ENCODE results near the gene APBA1. TPM values are rescaled to one million over a fixed set of nuclear protein-coding genes. Genes with fewer than 3 reads are reported as not detected.

The APBA1 gene
- total and polyA plus RNA-seq, 9 of the 15 experiments (the other 6 are each of a cell fraction or from before 2014, with no cell fraction given): 0.01 to 0.02 TPM; not detected in 7

DNA sequence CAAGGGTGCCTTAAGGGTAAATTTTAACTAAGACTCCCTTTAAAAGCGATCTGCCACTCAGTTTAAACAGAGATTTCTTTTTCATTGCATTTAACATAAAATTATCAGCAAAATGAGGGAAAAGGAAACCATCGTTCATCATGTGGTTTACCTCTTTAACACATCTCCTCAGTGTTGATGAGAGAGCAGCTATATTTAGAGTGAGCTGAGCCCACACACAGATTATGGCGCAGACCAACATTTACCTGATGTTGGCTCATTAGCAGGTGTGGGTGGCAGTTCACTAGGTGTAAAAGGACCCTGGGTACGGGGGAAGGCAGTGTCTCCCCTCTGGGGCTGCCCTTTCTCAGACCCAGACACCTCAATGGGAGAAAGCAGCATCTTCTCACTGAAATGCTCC is 197.3 kb downstream of the APBA1 start:
- H3K27ac ChIP-seq (ENCODE audit: extremely low read depth, low read depth, low read length): no peak overlapping the region
- 2% methylated on average over 4 of the region's 4 CpGs for WGBS (ENCODE audit: insufficient coverage, low coverage, missing lambda C conversion rate)
- CTCF ChIA-PET (ENCODE audit: low intra/inter-chr PET ratio): no interaction called here

DNA sequence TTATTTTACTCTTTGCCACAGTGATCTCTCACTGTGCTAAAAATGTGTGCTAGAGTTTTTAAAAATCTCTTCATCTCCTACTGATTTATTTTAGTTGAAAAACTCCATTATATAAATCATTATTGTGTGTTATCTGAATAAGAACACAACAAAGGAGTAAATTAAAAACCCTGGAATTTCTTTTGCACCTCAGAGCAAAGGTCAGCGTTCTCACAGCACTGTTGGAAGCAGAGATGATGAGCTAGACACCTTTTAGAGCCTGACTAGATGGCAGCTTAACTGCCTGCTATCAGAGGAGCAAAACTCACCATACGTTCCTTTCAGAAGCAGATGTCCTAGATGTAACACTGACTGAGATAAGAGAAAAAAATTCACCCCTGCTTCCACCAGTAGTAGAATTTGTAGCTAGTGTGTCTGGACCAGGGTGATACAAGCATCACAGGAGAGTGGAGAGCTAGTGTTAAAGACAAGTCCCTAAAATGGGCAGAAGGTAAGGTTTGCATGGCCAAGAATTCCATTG is 200.0 kb downstream of the APBA1 start:
- intact Hi-C loops (cut with micrococcal nuclease) (no loop called here), in situ Hi-C loops (cut with MboI) (no loop called here)
- no TSS peak for BruUV-seq (replicated peaks)
- DNase-seq (ENCODE audit: extremely low read depth in 1 of 4, low spot score in 3 of 4) (no peak), FAIRE-seq (no peak), ATAC-seq (no peak)
- Histone ChIP-seq H4K20me1 (replicated peaks; ENCODE audit: control insufficient read depth, insufficient read depth, low read length) (no peaks in the 10 kb centered on the region), H3K27me3 (ENCODE audit: control insufficient read depth in 2 of 2, insufficient read depth in 2 of 2, low read length in 2 of 2) (peaks cover 0 to 6% of the 10 kb centered on the region in 2 experiments; a peak in 2 of 5 replicates), H3K79me2 (ENCODE audit: control insufficient read depth, insufficient read depth, low read length) (no peaks in the 10 kb centered on the region), H3K4me1 (replicated peaks in 1 of 2; ENCODE audit: control insufficient read depth in 2 of 2, insufficient read depth in 2 of 2, low read length in 2 of 2) (no peaks in the 10 kb centered on the region), H3K9me1 (ENCODE audit: control insufficient read depth, insufficient read depth, low read length) (no peaks in the 10 kb centered on the region), H3K27ac (ENCODE audit: extremely low read depth, low read depth, low read length) (no peak overlapping the region), H3K36me3 (ENCODE audit: control insufficient read depth, insufficient read depth, low read length) (no peaks in the 10 kb centered on the region), H3K4me2 (ENCODE audit: insufficient read depth, low read length) (no peak overlapping the region), H3K9me3 (replicated peaks; ENCODE audit: control insufficient read depth, insufficient read depth, low read depth, low read length) (no peaks in the 10 kb centered on the region), H3K9ac (ENCODE audit: insufficient read depth in 1 of 2, low read depth in 2 of 2, low read length in 2 of 2) (no peak overlapping the region), H3K4me3 (no peak overlapping the region), H2AFZ (ENCODE audit: low read depth, low read length) (no peak overlapping the region)
- POLR2A ChIA-PET: no interaction called here
- CTCF ChIA-PET (ENCODE audit: low intra/inter-chr PET ratio): no interaction called here
- WGBS (ENCODE audit: insufficient coverage, low coverage, missing lambda C conversion rate): 8% methylated on average over 2 of the region's 2 CpGs
- no peak for TF ChIP-seq HEY1 (CRISPR knock-in tag; IDR thresholded peaks at IDR 0.05; ENCODE audit: borderline replicate concordance)
- no peak for TF ChIP-seq TEAD1 (CRISPR knock-in tag; IDR thresholded peaks at IDR 0.05)
- TF ChIP-seq, protein P1, sequence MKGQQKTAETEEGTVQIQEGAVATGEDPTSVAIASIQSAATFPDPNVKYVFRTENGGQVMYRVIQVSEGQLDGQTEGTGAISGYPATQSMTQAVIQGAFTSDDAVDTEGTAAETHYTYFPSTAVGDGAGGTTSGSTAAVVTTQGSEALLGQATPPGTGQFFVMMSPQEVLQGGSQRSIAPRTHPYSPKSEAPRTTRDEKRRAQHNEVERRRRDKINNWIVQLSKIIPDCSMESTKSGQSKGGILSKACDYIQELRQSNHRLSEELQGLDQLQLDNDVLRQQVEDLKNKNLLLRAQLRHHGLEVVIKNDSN (CRISPR knock-in tag; IDR thresholded peaks at IDR 0.05): no peak
- no peak for TF ChIP-seq PYGO2 (tag; IDR thresholded peaks at IDR 0.05)
- no peak for TF ChIP-seq NR2C2 (CRISPR knock-in tag; IDR thresholded peaks at IDR 0.05)
- TF ChIP-seq NR2C2 (tag; IDR thresholded peaks at IDR 0.05): no peak
- no peak for TF ChIP-seq RAD51 (IDR thresholded peaks at IDR 0.05; ENCODE audit: borderline replicate concordance, low read depth)

More for the DNA sequence above, 197.3 kb downstream of the APBA1 start:
- Histone ChIP-seq H3K4me2 (ENCODE audit: insufficient read depth, low read length) (no peak overlapping the region), H3K4me1 (replicated peaks in 1 of 2; ENCODE audit: control insufficient read depth in 2 of 2, insufficient read depth in 2 of 2, low read length in 2 of 2) (no peaks in the 10 kb centered on the region), H3K9ac (ENCODE audit: insufficient read depth in 1 of 2, low read depth in 2 of 2, low read length in 2 of 2) (no peak overlapping the region), H3K9me3 (replicated peaks; ENCODE audit: control insufficient read depth, insufficient read depth, low read depth, low read length) (no peaks in the 10 kb centered on the region), H3K27me3 (ENCODE audit: control insufficient read depth in 2 of 2, insufficient read depth in 2 of 2, low read length in 2 of 2) (no peaks in the 10 kb centered on the region; a peak in 1 of 5 replicates), H2AFZ (ENCODE audit: low read depth, low read length) (no peak overlapping the region), H3K79me2 (ENCODE audit: control insufficient read depth, insufficient read depth, low read length) (no peaks in the 10 kb centered on the region), H4K20me1 (replicated peaks; ENCODE audit: control insufficient read depth, insufficient read depth, low read length) (no peaks in the 10 kb centered on the region), H3K36me3 (ENCODE audit: control insufficient read depth, insufficient read depth, low read length) (no peaks in the 10 kb centered on the region), H3K4me3 (no peak overlapping the region), H3K9me1 (ENCODE audit: control insufficient read depth, insufficient read depth, low read length) (no peaks in the 10 kb centered on the region)
- FAIRE-seq: no peak
- POLR2A ChIA-PET: no interaction called here
- in situ Hi-C loops (cut with MboI): no loop called here
- DNase-seq (ENCODE audit: extremely low read depth in 1 of 4, low spot score in 3 of 4): no peak
- no peak for TF ChIP-seq DMBX1 (CRISPR knock-in tag; IDR thresholded peaks at IDR 0.05; ENCODE audit: borderline replicate concordance)
- no peak for TF ChIP-seq FOS (IDR thresholded peaks at IDR 0.05; ENCODE audit: extremely low read depth, insufficient read length)
- no peak for TF ChIP-seq ZSCAN29 (IDR thresholded peaks at IDR 0.05)
- no peak for TF ChIP-seq HCFC1 (IDR thresholded peaks at IDR 0.05; ENCODE audit: low read depth, low read length)
- no peak for TF ChIP-seq MIER1 (IDR thresholded peaks at IDR 0.05; ENCODE audit: low read depth)
- TF ChIP-seq TAF1 (IDR thresholded peaks at IDR 0.05; ENCODE audit: control insufficient read depth, extremely low read depth, insufficient read depth, low read length, severe bottlenecking): no peak
- TF ChIP-seq NBN (IDR thresholded peaks at IDR 0.05; ENCODE audit: low read depth): no peak
- no peak for TF ChIP-seq CC2D1A (IDR thresholded peaks at IDR 0.05)
- no peak for TF ChIP-seq NCOA4 (IDR thresholded peaks at IDR 0.05; ENCODE audit: partially characterized antibody)
- no peak for TF ChIP-seq WHSC1 (IDR thresholded peaks at IDR 0.05; ENCODE audit: low read length)
- no peak for TF ChIP-seq HEY1 (CRISPR knock-in tag; IDR thresholded peaks at IDR 0.05; ENCODE audit: borderline replicate concordance)
- BruUV-seq (replicated peaks): no TSS peak
- ATAC-seq: no peak
- intact Hi-C loops (cut with micrococcal nuclease): no loop called here
